ENCODE measurements around the gene FOXL3.

The FOXL3 gene

GRCh38 chr7:338295-339061, 48.5 kb downstream of the FOXL3 start:
- no peak for DNase-seq (ENCODE audit: low read depth)

- DNase-seq (ENCODE audit: low read depth), result no peak
Measured at GRCh38 chr7:339062-339342, 49.0 kb downstream of the FOXL3 start.

GRCh38 chr7:339696-340095, 49.7 kb downstream of the FOXL3 start:
- no peak for DNase-seq (ENCODE audit: low read depth)

GRCh38 chr7:340200-340937, 50.4 kb downstream of the FOXL3 start:
- DNase-seq (ENCODE audit: low read depth), result no peak

Data from activated T-helper 9 cell treated with anti-CD3 and anti-CD28 coated beads, Interleukin-2, amount 50 U/mL, for 16 hours (primary cell).